ENCODE measurements around the gene CHST10.

GRCh38 chr2:100404411-100404810 lies 13.1 kb downstream of the CHST10 start:
- no peak for TF ChIP-seq CTCF (IDR thresholded peaks at IDR 0.05)
- TF ChIP-seq POLR2A (IDR thresholded peaks at IDR 0.05), result no peak
